Endothelial cell of umbilical vein (primary cell): ENCODE measurements around the gene MT1G. TPM values are rescaled to one million over a fixed set of nuclear protein-coding genes. Genes with fewer than 3 reads are reported as not detected.

Experiments used
- BruUV-seq: library from RNA; stranded (reverse); fragments of 400-500 nt; replicated peaks from 2 replicates; lab custom pipeline; 2021; lab: Mats Ljungman, UMichigan
- CTCF ChIA-PET: fragments of 300-600, 350-600 bp; sonication (Branson Sonifier 250); formaldehyde crosslinking; loops from one replicate; lab custom pipeline; 2021; ENCODE audit warnings: antibody characterized with exemption, inconsistent platforms; lab: Charles Lee
- POLR2A ChIA-PET: fragments of 300-600, 350-600 bp; sonication (Branson Sonifier 250); formaldehyde crosslinking; loops from one replicate; lab custom pipeline; 2021; ENCODE audit warnings: antibody characterized with exemption, inconsistent platforms; lab: Charles Lee
- DNase-seq: peaks from one replicate; pipeline ENCODE4 v3.0.0-alpha.2; 2011; ENCODE audit warnings: low read depth, low spot score
- FAIRE-seq: peaks from 2 replicates; lab custom pipeline; 2011; peaks lifted over from hg19 to GRCh38; lab: Jason Lieb, UNC
- H2AFZ ChIP-seq: 2 replicates; pipeline ENCODE4 v1.6.0; 2012; ENCODE audit warnings: low read depth, low read length, control low read depth, inconsistent platforms
- H3K27ac ChIP-seq: 2 replicates; pipeline ENCODE4 v1.5.1; 2011; ENCODE audit warnings: low read depth, mild to moderate bottlenecking, control low read depth, low read length, moderate library complexity; ENCODE audit not compliant: insufficient read depth
- H3K27me3 ChIP-seq, 2 experiments: 2 replicates each; pipeline versions ENCODE4 v1.6.0 to v1.6.1; 2011; ENCODE audit warnings: low read length in 2 of 2, mixed read lengths in 1 of 2; ENCODE audit not compliant: control insufficient read depth in 2 of 2, insufficient read depth in 2 of 2
- H3K36me3 ChIP-seq, 2 experiments: 2 replicates in 1 of 2; 3 replicates in 1 of 2; pipeline ENCODE4 v1.5.1; 2011; ENCODE audit warnings: low read length in 2 of 2, mild to moderate bottlenecking in 1 of 2, moderate library complexity in 1 of 2; ENCODE audit not compliant: control insufficient read depth in 2 of 2, insufficient read depth in 2 of 2; ENCODE audit errors: extremely low read depth in 1 of 2
- H3K4me1 ChIP-seq: 3 replicates; pipeline ENCODE4 v1.5.1; 2011; ENCODE audit warnings: mild to moderate bottlenecking, low read length; ENCODE audit not compliant: control insufficient read depth, insufficient read depth; ENCODE audit errors: extremely low read depth
- H3K4me2 ChIP-seq: 2 replicates; pipeline ENCODE4 v1.6.1; 2011; ENCODE audit warnings: low read length, control low read depth, mixed read lengths; ENCODE audit not compliant: insufficient read depth
- H3K4me3 ChIP-seq, 3 experiments: fragments of 200-600 bp in 1 of 3; sonication (generic), shearing (Covaris generic) in 1 of 3; replicated peaks in 1 of 3; 2 replicates each; pipeline ENCODE4 v1.5.1; 2011 to 2016; ENCODE audit warnings: control low read depth in 3 of 3, low read length in 3 of 3, mild to moderate bottlenecking in 2 of 3, inconsistent platforms in 1 of 3, low read depth in 1 of 3, moderate library complexity in 1 of 3; ENCODE audit not compliant: insufficient read depth in 1 of 3
- H3K79me2 ChIP-seq: 2 replicates; pipeline ENCODE4 v1.6.0; 2012; ENCODE audit warnings: low read length, inconsistent platforms; ENCODE audit not compliant: control insufficient read depth, insufficient read depth
- H3K9ac ChIP-seq: replicated peaks from 2 replicates; pipeline ENCODE3; 2011; ENCODE audit warnings: low read length, control low read depth; ENCODE audit not compliant: insufficient read depth; ENCODE audit errors: extremely low read depth
- H3K9me1 ChIP-seq: replicated peaks from 3 replicates; pipeline ENCODE4 v1.6.0; 2011; ENCODE audit warnings: mild to moderate bottlenecking, low read length; ENCODE audit not compliant: control insufficient read depth, insufficient read depth; ENCODE audit errors: extremely low read depth
- H3K9me3 ChIP-seq: replicated peaks from 2 replicates; pipeline ENCODE4 v1.5.1; 2012; ENCODE audit warnings: low read length, inconsistent platforms; ENCODE audit not compliant: control insufficient read depth, insufficient read depth
- H4K20me1 ChIP-seq: replicated peaks from 2 replicates; pipeline ENCODE3; 2011; ENCODE audit warnings: mild to moderate bottlenecking, low read length; ENCODE audit not compliant: control insufficient read depth, insufficient read depth; ENCODE audit errors: extremely low read depth
- EZH2 ChIP-seq: IDR thresholded peaks from 2 replicates; pipeline ENCODE4 v1.6.1; 2012; ENCODE audit warnings: borderline replicate concordance, low read depth, mild to moderate bottlenecking, moderate library complexity, low read length, inconsistent platforms; ENCODE audit not compliant: severe bottlenecking
- FOS ChIP-seq: IDR thresholded peaks from 2 replicates; pipeline ENCODE4 v1.6.1; 2011; ENCODE audit warnings: mild to moderate bottlenecking, low read length, moderate library complexity, borderline replicate concordance; ENCODE audit not compliant: insufficient read depth
- GATA2 ChIP-seq: IDR thresholded peaks from 2 replicates; pipeline ENCODE4 v1.7.0; 2011; ENCODE audit warnings: low read depth, mild to moderate bottlenecking, moderate library complexity, mixed read lengths, low read length; ENCODE audit not compliant: insufficient read length, insufficient read depth
- JUN ChIP-seq: IDR thresholded peaks from 2 replicates; pipeline ENCODE4 v1.6.1; 2011; ENCODE audit warnings: borderline replicate concordance, low read depth; ENCODE audit not compliant: insufficient read length, insufficient read depth
- MYC ChIP-seq: IDR thresholded peaks from one replicate; pipeline ENCODE4 v1.6.1; 2011; ENCODE audit warnings: mild to moderate bottlenecking, low read depth, low read length
- POLR2A ChIP-seq: IDR thresholded peaks from 2 replicates; pipeline ENCODE4 v1.6.1; 2012; ENCODE audit warnings: low read depth, mild to moderate bottlenecking, control low read depth, low read length
- POLR2AphosphoS5 ChIP-seq: IDR thresholded peaks from 2 replicates; pipeline ENCODE4 v1.6.1; 2012; ENCODE audit warnings: low read depth, mild to moderate bottlenecking, control low read depth, low read length, moderate library complexity; ENCODE audit not compliant: insufficient read depth
- dilution Hi-C: fragments of 300-500 bp; cut with MboI; formaldehyde crosslinking; loops from one replicate; pipeline ENCODE4 v1.15.0; 2019; ENCODE audit warnings: low sequenced_read_pairs; ENCODE audit not compliant: extremely low pct_ligation_motif_present
- intact Hi-C: fragments of 100-400 bp; cut with micrococcal nuclease; formaldehyde crosslinking; loops from one replicate; pipeline ENCODE4 v1.10.0; 2022
- polyA plus RNA-seq, 4 experiments: library from polyadenylated mRNA; depleted of rRNA in 3 of 4; stranded (reverse) in 3 of 4; unstranded in 1 of 4; fragments of >200 nt; gene quantifications; 2 replicates each; pipeline versions ENCODE4 v1.2.1 to v1.2.3, GENCODE V29; 2011 to 2012; ENCODE audit warnings: missing spikeins in 1 of 4
- total RNA-seq: library from RNA; stranded (reverse); gene quantifications from 2 replicates; pipeline ENCODE4 v1.2.3, GENCODE V29; 2021
- TF ChIP-seq, protein P1 (sequence below), 2 donors: IDR thresholded peaks; 1 replicate in 1 of 2; 2 replicates in 1 of 2; pipeline ENCODE4 v1.5.1; 2011; ENCODE audit warnings: low read length in 2 of 2, mild to moderate bottlenecking in 2 of 2, moderate library complexity in 2 of 2, control low read depth in 1 of 2, inconsistent platforms in 1 of 2, low read depth in 1 of 2; ENCODE audit not compliant: insufficient read depth in 1 of 2; ENCODE audit errors: extremely low read depth in 1 of 2
- TF ChIP-seq, protein P2 (sequence below): IDR thresholded peaks from 2 replicates; pipeline ENCODE4 v1.6.1; 2011; ENCODE audit not compliant: insufficient read depth, insufficient read length

The MT1G gene
- total and polyA plus RNA-seq, 2 donors (not counting 3 experiments of a cell fraction or from before 2014, with no cell fraction given), result not detected

DNA sequence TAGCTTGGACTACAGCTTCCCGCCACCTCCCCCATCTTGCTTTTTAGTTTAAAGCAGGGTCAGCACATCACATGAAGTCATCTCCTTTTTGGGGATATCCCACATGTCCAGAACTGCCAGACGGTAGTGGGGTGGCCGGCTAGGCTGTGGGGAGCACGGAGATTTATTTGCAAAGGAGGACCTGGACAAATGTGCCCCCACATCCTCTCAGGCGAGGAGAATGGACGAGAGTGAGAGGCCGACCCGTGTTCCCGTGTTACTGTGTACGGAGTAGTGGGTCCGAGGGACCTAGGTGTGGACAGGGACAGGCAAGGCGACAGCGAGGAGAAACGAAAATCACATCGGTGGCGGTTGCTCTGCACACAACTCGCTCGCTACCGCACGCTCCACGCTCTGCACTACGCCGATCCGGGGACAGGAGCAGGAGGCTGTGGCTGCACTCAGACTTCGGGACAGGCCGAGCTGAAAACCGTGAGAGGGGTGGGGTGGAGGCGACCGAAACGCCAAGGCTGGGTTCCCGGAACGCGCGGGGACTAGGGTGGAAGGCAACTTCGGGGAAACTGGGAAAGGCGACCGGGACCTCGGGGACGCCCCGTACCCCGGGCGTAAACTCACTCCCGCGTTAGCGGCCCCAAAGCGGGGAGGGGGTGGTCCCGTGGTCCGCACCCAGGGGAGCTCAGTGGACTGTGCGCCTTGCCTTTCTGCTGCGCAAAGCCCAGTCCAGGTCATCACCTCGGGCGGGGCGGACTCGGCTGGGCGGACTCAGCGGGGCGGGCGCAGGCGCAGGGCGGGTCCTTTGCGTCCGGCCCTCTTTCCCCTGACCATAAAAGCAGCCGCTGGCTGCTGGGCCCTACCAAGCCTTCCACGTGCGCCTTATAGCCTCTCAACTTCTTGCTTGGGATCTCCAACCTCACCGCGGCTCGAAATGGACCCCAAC is 29.8 kb downstream of the MT1G start, which contains the start of gene MT1A:
MT1A (plus strand) TSS at position 853 of the 937 bp plus-strand sequence; CDS start at position 926, 73 bp downstream.
- Histone ChIP-seq H4K20me1 (no peaks in the 10 kb centered on the region), H3K27ac (no peak within 1 kb of the TSS), H3K9me1 (no peaks in the 10 kb centered on the region), H3K9me3 (no peaks in the 10 kb centered on the region), H3K4me1 (peaks cover 14% of the 10 kb centered on the region), H3K4me3 (peak within 1 kb of the TSS in 2 of 3 experiments; percentile 38 to 48), H3K9ac (no peak within 1 kb of the TSS), H3K4me2 (peak within 1 kb of the TSS; percentile 70), H3K79me2 (no peaks in the 10 kb centered on the region), H2AFZ (peak within 1 kb of the TSS; percentile 84), H3K27me3 (peaks cover 34 to 44% of the 10 kb centered on the region in 2 experiments), H3K36me3 (no peaks in the 10 kb centered on the region)
- CTCF ChIA-PET, result interaction anchor here (1.0 to 1.3 kb wide), 5 partner anchors 15 to 63 kb away, joined by 3 to 5 read pairs (median 4); partner anchors contain the start of gene MT2A
- TF ChIP-seq GATA2 (no peak), EZH2 (peak; percentile 61), POLR2A (peak; percentile 53)
- FAIRE-seq, result peak; percentile 85
- no TSS peak for BruUV-seq
- dilution Hi-C loops (no loop called here), intact Hi-C loops (loop anchor here (2.0 kb wide), 1 partner anchor 45 kb away; the partner anchor contains the start of gene MT1X)
- POLR2A ChIA-PET, result interaction anchor here (1.1 kb wide), 1 partner anchor 12 kb away, joined by 4 read pairs; the partner anchor contains the start of gene MT1E
- DNase-seq, result peak; percentile 28

DNA sequence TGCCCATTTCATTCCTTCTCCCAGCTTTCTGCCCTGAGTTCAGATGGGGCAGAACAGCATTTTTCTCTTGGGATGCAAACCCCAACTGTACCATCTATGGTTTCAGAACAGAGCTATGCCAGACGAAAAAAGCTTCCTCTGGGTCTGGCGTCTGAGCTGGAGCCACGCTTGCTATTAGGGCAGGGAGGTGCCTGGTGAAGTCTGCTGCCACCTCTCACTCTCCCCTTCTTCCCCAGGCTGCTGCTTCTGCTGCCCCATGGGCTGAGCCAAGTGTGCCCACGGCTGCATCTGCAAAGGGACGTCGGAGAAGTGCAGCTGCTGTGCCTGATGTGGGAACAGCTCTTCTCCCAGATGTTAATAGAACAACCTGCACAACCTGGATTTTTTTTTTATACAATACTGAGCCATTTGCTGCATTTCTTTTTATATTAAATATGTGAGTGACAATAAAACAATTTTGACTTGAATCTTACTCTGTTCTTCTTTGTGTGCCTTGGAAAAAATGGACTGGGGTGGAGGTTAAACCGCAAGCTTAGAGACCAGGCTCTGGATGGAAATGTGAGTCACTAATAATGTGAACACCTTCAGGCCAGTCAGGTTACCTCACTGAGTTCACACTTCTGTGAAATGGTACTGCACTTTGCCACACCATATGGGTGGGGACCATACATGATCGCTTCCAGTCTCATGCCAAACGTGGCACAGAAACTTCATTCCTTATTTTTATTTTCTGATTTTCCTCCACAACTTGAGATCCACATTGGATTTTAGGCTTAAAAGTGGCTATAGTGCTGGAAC is 31.1 kb downstream of the MT1G start:
- TF ChIP-seq, protein P1, sequence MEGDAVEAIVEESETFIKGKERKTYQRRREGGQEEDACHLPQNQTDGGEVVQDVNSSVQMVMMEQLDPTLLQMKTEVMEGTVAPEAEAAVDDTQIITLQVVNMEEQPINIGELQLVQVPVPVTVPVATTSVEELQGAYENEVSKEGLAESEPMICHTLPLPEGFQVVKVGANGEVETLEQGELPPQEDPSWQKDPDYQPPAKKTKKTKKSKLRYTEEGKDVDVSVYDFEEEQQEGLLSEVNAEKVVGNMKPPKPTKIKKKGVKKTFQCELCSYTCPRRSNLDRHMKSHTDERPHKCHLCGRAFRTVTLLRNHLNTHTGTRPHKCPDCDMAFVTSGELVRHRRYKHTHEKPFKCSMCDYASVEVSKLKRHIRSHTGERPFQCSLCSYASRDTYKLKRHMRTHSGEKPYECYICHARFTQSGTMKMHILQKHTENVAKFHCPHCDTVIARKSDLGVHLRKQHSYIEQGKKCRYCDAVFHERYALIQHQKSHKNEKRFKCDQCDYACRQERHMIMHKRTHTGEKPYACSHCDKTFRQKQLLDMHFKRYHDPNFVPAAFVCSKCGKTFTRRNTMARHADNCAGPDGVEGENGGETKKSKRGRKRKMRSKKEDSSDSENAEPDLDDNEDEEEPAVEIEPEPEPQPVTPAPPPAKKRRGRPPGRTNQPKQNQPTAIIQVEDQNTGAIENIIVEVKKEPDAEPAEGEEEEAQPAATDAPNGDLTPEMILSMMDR (IDR thresholded peaks at IDR 0.05; ENCODE audit: extremely low read depth in 1 of 2, insufficient read depth in 1 of 2, low read depth in 1 of 2, low read length in 2 of 2), result no peak
- TF ChIP-seq, protein P2, sequence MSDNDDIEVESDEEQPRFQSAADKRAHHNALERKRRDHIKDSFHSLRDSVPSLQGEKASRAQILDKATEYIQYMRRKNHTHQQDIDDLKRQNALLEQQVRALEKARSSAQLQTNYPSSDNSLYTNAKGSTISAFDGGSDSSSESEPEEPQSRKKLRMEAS, result no peak
- TF ChIP-seq GATA2 (no peak), MYC (no peak), FOS (no peak), POLR2A (no peak), POLR2AphosphoS5 (no peak), JUN (no peak), EZH2 (no peak)
- DNase-seq, result no peak
- Histone ChIP-seq H3K9ac (no peak overlapping the region), H3K27me3 (peaks cover 34 to 39% of the 10 kb centered on the region in 2 experiments), H3K27ac (no peak overlapping the region), H4K20me1 (no peaks in the 10 kb centered on the region), H3K79me2 (no peaks in the 10 kb centered on the region), H3K9me1 (no peaks in the 10 kb centered on the region), H2AFZ (no peak overlapping the region), H3K36me3 (no peaks in the 10 kb centered on the region), H3K9me3 (no peaks in the 10 kb centered on the region), H3K4me2 (no peak overlapping the region), H3K4me3 (no peak overlapping the region), H3K4me1 (peaks cover 19% of the 10 kb centered on the region)
- ChIA-PET CTCF (interaction anchor here (0.6 to 1.3 kb wide), 4 partner anchors 10 to 60 kb away, joined by 3 to 4 read pairs (median 3); no protein-coding TSS in a partner anchor), POLR2A (interaction anchor here (2.1 kb wide), 1 partner anchor 12 kb away, joined by 6 read pairs; the partner anchor contains the start of gene MT1E)
- no TSS peak for BruUV-seq
- dilution Hi-C loops (no loop called here), intact Hi-C loops (no loop called here)
- FAIRE-seq, result peak; percentile 42
